ENCODE results near the gene PTPN3.

The PTPN3 gene

DNA sequence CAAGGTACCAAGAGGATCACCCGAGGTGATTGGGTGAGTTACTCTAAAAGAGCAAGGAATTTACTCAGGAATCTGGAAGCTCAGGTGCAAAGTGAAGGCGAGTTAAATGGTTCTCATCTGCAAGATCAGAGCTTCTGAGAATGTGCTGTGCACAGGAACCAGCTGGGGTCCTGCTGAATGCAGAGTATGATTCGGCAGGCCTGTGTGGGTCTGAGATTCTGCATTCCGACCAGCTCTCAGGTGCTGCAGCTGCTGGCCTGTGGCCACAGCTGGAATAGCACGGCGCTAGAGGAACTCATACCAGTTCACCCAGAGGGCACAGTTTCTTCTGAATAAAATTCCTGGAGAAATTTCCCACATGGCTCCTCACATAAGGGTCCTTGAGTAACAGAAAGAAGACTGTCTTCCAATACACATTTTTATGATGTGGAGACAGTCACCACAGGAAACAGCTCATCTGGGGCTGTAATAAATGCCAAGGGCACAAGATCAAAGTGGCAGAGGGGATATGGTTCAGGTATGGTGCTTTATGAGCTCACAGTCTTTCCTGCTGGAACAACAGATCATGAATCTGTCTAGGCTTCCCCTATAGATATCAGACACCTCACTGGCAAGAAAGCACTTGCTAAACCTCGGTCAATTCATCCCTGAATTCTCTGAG is 83.9 kb downstream of the PTPN3 start:
- TF ChIP-seq FOXP2 (optimal IDR thresholded peaks at IDR 0.05; ENCODE audit: borderline replicate concordance, extremely low read depth, extremely low read length, insufficient read depth) (no peak), POLR2AphosphoS5 (IDR thresholded peaks at IDR 0.05; ENCODE audit: low read depth, low read length) (no peak), TAF1 (IDR thresholded peaks at IDR 0.05; ENCODE audit: borderline replicate concordance, insufficient read depth, low read length) (no peak), REST (IDR thresholded peaks at IDR 0.05; ENCODE audit: insufficient read depth in 1 of 2, low read depth in 2 of 2, low read length in 2 of 2) (no peak), SIN3A (IDR thresholded peaks at IDR 0.05; ENCODE audit: borderline replicate concordance, insufficient read depth, low read length) (no peak)

- TF ChIP-seq SIN3A (IDR thresholded peaks at IDR 0.05; ENCODE audit: borderline replicate concordance, insufficient read depth, low read length) (no peak), TAF1 (IDR thresholded peaks at IDR 0.05; ENCODE audit: borderline replicate concordance, insufficient read depth, low read length) (no peak), POLR2AphosphoS5 (IDR thresholded peaks at IDR 0.05; ENCODE audit: low read depth, low read length) (no peak), REST (IDR thresholded peaks at IDR 0.05; ENCODE audit: insufficient read depth in 1 of 2, low read depth in 2 of 2, low read length in 2 of 2) (no peak), FOXP2 (optimal IDR thresholded peaks at IDR 0.05; ENCODE audit: borderline replicate concordance, extremely low read depth, extremely low read length, insufficient read depth) (no peak)
Measured at GRCh38 chr9:109411798-109412352, 86.2 kb downstream of the PTPN3 start.

GRCh38 chr9:109411069-109411761 is 86.9 kb downstream of the PTPN3 start:
- TF ChIP-seq TAF1 (IDR thresholded peaks at IDR 0.05; ENCODE audit: borderline replicate concordance, insufficient read depth, low read length): no peak
- no peak for TF ChIP-seq FOXP2 (optimal IDR thresholded peaks at IDR 0.05; ENCODE audit: borderline replicate concordance, extremely low read depth, extremely low read length, insufficient read depth)
- no peak for TF ChIP-seq POLR2AphosphoS5 (IDR thresholded peaks at IDR 0.05; ENCODE audit: low read depth, low read length)
- peak; percentile 45 to 78; a peak in 3 of 4 replicates for TF ChIP-seq REST (IDR thresholded peaks at IDR 0.05; ENCODE audit: insufficient read depth in 1 of 2, low read depth in 2 of 2, low read length in 2 of 2)
- no peak for TF ChIP-seq SIN3A (IDR thresholded peaks at IDR 0.05; ENCODE audit: borderline replicate concordance, insufficient read depth, low read length)

- no peak for TF ChIP-seq POLR2AphosphoS5 (IDR thresholded peaks at IDR 0.05; ENCODE audit: low read depth, low read length)
Measured at GRCh38 chr9:109409773-109410397, 88.2 kb downstream of the PTPN3 start.

GRCh38 chr9:109408759-109409462 is 89.2 kb downstream of the PTPN3 start:
- TF ChIP-seq SIN3A (IDR thresholded peaks at IDR 0.05; ENCODE audit: borderline replicate concordance, insufficient read depth, low read length) (no peak), FOXP2 (optimal IDR thresholded peaks at IDR 0.05; ENCODE audit: borderline replicate concordance, extremely low read depth, extremely low read length, insufficient read depth) (no peak), TAF1 (IDR thresholded peaks at IDR 0.05; ENCODE audit: borderline replicate concordance, insufficient read depth, low read length) (no peak)
